ENCODE measurements around the gene HMBS.
A peak's percentile ranks its signal among the peaks of the same experiment; 100 is the strongest.
"Not testable (repeated sequence)": the region's sequence is repeated elsewhere in the genome, so short reads cannot be mapped to it uniquely, and the experiment has no call there.

Gene HMBS

DNA sequence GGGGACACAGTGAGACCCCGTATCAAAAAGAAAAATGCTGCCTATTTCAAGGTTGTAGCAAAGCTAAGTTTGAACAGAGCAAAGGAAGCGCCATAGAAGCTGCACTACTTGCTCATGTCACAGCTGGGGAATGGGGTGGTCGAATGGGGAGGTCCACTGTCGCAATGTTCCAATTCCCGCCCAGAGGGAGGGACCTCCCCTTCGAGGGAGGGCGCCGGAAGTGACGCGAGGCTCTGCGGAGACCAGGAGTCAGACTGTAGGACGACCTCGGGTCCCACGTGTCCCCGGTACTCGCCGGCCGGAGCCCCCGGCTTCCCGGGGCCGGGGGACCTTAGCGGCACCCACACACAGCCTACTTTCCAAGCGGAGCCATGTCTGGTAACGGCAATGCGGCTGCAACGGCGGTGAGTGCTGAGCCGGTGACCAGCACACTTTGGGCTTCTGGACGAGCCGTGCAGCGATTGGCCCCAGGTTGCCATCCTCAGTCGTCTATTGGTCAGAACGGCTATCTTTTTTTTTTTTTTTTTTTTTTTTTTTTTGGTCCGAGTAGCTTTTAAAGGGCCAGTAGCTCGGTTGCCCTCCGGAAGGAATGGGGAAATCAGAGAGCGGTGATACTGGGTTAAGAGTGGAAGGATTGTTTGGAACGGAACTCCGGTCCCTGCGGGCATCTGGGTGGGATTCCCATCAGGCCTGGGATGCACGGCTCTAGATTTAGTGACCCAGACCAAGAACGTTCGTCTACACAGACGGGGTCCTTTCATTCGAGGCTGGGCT, at the start of gene HMBS:
HMBS (plus strand) TSS at position 219 of the 774 bp plus-strand sequence; CDS start at position 372, 153 bp downstream.
- DNase-seq, result peak; percentile 89

DNA sequence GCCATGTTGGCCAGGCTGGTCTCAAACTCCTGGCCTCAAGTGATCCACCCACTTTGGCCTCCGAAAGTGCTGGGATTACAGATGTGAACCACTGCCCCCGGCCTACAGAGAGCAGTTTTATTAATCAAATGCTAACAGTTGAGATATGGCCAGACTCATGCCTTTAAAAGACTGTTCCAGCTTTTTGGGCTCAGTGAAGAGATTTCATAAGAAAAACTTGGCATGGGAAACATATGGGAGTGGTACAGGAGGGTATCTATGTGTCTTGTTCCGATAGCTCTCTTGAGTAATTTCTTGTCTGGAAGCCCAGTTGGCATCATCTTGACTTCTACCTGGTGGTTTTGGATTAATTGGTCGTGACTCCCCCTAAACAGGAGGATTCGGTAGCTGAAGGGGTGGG, 45.8 kb upstream of the HMBS start:
- DNase-seq, result no peak

- DNase-seq, result not testable (repeated sequence)
Measured at GRCh38 chr11:119039471-119039870, 45.2 kb upstream of the HMBS start.

DNA sequence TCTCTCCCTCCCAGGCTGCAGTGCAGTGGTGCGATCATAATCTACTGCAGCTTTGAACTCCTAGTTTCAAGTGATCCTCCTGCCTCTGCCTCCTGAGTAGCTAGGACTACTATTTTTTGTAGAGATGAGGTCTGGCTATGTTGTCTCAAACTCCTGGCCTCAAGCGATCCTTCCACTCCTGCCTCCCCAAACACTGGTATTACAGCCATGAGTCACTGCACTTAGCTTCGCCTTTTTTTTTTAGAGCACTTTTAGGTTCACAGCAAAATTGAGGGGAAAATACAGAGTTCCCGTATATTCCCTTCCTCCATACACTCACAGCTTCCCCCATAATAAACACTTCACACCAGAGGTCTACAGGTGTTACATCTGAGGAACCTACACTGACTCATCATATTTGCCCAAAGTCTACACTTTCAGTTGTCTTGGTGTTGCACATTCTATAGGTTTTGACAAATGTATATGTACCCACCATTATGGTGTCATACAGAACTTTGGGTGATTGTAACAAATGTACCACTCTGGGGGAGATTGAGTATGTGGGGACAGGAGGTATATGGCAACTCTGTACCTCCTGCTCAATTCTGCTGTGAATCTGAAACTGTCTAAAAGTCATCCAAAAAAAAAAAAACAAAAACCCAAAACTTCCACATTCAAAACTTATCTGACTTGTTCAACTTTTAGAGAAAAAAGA, 42.7 kb upstream of the HMBS start:
- no peak for DNase-seq

GRCh38 chr11:119042927-119043326, 41.8 kb upstream of the HMBS start:
- DNase-seq, result no peak

- no peak for DNase-seq
Measured at GRCh38 chr11:119044708-119045107, 40.0 kb upstream of the HMBS start.

DNA sequence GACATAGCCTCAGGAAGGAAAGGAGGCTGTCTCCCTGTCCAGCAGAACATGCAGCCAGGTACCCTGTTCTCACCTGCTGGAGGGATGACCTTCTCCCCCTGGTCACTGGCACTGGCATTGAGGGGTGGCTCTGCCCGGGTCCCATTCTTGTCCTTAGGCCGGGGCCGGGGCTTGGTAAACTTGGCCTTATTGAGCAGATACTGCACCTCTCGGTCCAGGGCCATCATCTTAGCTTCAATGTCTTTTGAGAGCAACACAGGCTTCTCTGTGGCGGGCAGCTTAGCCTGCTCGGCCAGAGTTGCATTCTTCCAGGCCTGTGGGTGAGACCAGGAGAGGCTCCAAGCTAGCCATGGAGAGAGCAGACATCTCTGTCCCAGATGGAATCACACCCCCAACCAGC, 38.2 kb upstream of the HMBS start:
- DNase-seq, result no peak

- no peak for DNase-seq
Measured at GRCh38 chr11:119047205-119047604, 37.5 kb upstream of the HMBS start.

DNA sequence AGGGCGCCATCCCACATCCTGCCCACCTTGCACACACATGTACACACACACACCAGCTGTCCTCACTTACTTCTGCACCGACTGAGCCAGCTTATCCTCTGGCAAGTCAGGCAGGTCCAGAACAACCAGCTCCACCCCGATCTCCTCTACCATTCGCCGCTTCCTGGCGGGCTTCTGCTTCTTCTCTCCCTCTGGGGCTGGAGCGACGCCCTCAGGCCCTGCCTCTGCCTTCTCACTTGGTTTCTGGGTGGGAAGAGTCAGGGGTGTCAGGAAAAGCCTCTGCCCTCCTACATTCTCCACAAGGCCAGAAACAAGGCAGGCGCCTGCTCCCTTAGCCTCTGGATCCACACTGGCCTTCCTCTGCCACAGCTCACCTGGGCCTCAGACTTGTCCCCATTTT, 36.0 kb upstream of the HMBS start:
- no peak for DNase-seq

DNA sequence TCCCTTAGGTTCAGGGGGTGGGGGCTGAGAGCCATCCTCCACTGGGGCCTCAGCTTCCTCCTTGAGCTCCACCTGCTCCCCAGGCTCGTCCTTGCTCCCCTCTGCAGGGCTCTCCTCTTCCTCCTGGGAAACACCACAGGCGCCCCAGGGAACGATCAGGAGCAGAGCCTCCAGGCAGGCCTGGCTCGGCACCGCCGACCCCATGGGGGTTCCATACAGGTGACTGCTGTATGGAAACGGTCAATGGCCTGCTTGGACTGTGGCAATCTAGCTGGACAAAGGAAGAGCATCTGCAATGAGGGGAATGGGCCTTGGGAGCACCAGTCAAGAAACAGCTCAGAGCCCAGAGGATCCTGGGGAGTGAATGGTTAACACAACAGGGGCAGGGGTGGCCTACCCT, 35.6 kb upstream of the HMBS start:
- no peak for DNase-seq

- no peak for DNase-seq
Measured at GRCh38 chr11:119051440-119052162, 33.1 kb upstream of the HMBS start.

- no peak for DNase-seq
Measured at GRCh38 chr11:119052163-119052814, 32.4 kb upstream of the HMBS start.

GRCh38 chr11:119054418-119054817, 30.3 kb upstream of the HMBS start:
- no peak for DNase-seq

GRCh38 chr11:119055901-119056300, 28.8 kb upstream of the HMBS start:
- no peak for DNase-seq

DNA sequence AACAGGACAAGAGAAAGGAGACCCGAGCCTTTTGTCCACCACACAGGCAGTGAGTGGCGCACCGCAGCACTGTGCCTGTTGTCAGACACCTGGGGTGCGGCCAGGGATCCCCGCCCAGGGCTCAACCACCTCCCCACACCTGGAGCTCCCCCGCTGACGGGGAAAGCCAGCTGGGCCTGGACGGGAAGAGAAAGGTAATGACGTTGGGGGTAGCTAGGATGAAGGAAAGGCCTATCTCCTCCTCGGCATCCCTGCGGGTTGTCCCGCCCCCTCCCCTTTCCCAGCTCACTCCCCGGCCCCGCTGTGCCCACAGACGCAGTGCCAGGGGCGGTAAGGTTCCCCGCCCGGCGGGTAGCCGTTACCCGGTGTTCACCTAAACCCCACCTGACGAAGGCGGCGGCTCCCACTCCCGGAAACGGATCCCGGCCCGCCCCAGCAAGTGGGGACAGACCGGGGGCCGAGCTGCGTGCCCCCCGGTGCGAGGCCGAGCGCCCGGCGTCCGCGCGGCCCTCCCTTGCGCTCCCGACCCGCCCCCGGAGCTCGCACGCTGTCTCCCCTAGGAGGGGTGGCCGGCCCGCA, 28.2 kb upstream of the HMBS start:
- peak; percentile 32 for DNase-seq

GRCh38 chr11:119057000-119057769, 27.5 kb upstream of the HMBS start, which contains the start of gene HYOU1:
Gene HYOU1, minus strand, starts transcription at chr11:119057205. Its CDS starts 1,045 bp downstream, at chr11:119056160.
- DNase-seq, result peak; percentile 99

GRCh38 chr11:119059128-119059527, 25.6 kb upstream of the HMBS start:
- DNase-seq, result not testable (repeated sequence)

DNA sequence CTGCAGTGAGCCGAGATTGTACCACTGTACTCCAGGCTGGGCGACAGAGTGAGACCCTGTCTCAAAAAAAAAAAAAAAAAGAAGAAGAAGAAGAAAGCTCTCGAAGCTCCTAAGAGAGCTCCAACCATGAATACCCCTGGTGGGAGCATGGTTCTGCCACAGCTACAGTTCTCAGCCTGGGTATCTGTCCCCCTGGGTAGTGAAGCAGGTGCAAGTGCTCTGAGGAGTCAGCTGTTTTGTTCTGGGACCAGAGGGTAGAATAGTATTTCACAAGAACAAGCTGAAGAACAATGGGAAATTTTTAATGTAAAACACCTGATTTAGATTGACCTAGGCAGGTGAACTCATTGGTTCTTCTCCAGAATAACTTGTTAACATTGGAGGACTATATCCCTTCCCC, 23.4 kb upstream of the HMBS start:
- no peak for DNase-seq

DNA sequence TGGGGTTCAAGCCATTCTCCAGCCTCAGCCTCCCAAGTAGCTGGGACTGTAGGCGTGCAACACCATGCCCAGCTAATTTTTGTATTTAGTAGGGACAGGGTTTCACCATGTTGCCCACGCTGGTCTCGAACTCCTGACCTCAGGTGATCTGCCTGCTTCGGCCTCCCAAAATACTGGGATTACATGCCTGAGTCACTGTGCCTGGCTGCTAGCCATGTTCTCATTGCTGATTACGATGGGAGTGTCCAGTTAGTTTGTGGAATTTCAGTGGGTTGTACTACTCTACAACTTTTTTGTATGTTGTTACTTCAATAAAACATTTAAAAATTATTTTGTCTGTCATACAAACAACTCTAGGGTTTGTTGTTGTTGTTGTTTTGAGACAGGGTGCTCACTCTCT, 21.9 kb upstream of the HMBS start:
- DNase-seq, result no peak

- DNase-seq, result no peak
Measured at GRCh38 chr11:119065369-119065768, 19.3 kb upstream of the HMBS start.

GRCh38 chr11:119067371-119068222, 17.1 kb upstream of the HMBS start, which contains the start of gene VPS11:
Gene VPS11, plus strand, starts transcription at chr11:119067818. Its CDS starts 6 bp downstream, at chr11:119067824.
- peak; percentile 97 for DNase-seq
